ENCODE results near the gene ARFGAP2. TPM values are rescaled to one million over a fixed set of nuclear protein-coding genes. Genes with fewer than 3 reads are reported as not detected.
"Not testable (repeated sequence)": the region's sequence is repeated elsewhere in the genome, so short reads cannot be mapped to it uniquely, and the experiment has no call there.

The ARFGAP2 gene
- total RNA-seq, 1 donor from 2014 or later, result 99.9 TPM

DNA sequence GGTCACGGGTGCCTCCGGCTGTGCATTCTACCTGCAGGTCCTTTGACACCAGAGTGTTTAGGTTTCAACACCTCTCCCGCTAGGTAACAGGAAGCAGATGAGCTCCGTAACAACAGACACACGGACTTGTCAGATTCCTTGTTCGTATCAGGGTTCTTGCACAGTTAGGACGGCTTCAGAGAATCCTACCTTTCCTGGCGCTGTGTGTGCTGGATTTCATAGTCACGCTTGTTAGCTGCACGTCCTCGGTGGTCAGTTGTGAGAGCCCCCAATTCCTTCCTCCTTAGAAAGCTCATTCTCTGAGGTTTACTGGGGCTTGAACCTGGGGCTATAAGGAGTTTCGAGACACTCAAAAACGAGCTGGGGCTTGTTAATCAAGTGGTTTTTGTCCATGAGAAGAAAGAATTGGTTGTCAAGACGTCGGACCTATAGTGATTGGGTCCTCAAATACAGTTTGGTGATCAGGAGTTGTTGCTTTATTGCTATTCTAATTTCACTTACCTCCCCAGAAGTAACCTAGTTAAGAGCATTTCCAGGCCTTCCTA lies 38.8 kb upstream of the ARFGAP2 start:
- Mint-ChIP-seq H3K27me3 (no peaks in the 10 kb centered on the region), H3K9me3 (no peaks in the 10 kb centered on the region), H3K4me3 (peak overlapping the region; percentile 98), H3K36me3 (peaks cover 13% of the 10 kb centered on the region), H3K27ac (peak overlapping the region; percentile 96), H3K4me1 (ENCODE audit: unreplicated experiment) (peaks cover 30% of the 10 kb centered on the region)
- no peak for DNase-seq (ENCODE audit: extremely low spot score, unreplicated experiment)
- TF ChIP-seq, protein P1, sequence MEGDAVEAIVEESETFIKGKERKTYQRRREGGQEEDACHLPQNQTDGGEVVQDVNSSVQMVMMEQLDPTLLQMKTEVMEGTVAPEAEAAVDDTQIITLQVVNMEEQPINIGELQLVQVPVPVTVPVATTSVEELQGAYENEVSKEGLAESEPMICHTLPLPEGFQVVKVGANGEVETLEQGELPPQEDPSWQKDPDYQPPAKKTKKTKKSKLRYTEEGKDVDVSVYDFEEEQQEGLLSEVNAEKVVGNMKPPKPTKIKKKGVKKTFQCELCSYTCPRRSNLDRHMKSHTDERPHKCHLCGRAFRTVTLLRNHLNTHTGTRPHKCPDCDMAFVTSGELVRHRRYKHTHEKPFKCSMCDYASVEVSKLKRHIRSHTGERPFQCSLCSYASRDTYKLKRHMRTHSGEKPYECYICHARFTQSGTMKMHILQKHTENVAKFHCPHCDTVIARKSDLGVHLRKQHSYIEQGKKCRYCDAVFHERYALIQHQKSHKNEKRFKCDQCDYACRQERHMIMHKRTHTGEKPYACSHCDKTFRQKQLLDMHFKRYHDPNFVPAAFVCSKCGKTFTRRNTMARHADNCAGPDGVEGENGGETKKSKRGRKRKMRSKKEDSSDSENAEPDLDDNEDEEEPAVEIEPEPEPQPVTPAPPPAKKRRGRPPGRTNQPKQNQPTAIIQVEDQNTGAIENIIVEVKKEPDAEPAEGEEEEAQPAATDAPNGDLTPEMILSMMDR (conservative IDR thresholded peaks at IDR 0.05), result no peak

DNA sequence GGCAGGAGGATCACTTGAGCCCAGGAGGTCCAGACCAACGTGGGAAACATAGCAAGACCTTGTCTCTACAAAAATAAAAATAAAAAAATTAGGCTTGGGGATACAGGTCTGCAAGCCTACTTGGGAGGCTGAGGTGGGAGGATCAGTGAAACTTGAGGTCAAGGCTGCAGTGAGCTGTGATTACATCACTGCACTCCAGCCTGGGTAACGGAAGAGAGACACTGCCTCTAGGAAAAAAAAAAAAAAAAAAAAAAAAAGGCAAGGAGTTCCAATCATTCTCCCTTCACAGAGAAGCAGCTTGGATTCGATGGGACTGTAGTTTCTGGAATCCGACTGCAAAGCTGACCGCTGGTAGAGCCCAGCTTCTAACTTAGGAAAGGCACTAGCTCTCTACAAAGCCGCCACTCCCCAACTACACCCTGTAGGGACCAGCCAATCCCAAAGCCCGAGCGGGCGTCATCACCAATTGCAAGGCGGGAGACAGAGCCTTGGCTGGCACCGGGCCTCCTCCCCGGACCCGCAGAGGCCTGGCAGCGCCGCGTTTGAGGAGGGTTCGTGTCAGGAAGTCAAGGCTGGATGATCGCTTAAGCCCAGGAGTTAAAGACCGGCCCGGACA lies 37.4 kb upstream of the ARFGAP2 start:
- peaks cover 24% of the 10 kb centered on the region for H3K4me1 Mint-ChIP-seq (ENCODE audit: unreplicated experiment)
- H3K27me3 Mint-ChIP-seq, result no peaks in the 10 kb centered on the region
- peak overlapping the region; percentile 92 for H3K4me3 Mint-ChIP-seq
- peak overlapping the region; percentile 94 for H3K27ac Mint-ChIP-seq
- H3K9me3 Mint-ChIP-seq, result no peaks in the 10 kb centered on the region
- TF ChIP-seq, protein P1 (conservative IDR thresholded peaks at IDR 0.05), result no peak
- no peak for DNase-seq (ENCODE audit: extremely low spot score, unreplicated experiment)
- peaks cover 13% of the 10 kb centered on the region for H3K36me3 Mint-ChIP-seq

DNA sequence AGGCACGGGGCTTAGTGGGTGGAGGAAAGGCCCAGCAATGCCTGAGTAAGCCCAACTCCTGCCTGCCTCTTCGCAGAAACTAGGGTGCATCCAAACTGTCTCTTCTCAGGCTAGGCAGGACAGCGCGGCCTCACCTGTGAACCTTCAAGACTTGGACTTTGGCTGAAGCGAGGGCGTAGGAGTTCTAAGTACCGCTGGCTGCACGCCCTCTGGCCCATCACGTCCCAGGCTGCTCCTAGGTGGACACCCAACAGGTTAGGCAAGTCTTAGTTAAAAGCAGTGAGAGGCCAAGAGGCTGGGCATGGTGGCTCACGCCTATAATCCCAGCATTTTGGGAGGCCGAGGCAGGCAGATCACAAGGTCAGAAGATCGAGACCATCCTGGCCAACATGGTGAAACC lies 36.3 kb upstream of the ARFGAP2 start:
- no peak for DNase-seq (ENCODE audit: extremely low spot score, unreplicated experiment)
- H3K9me3 Mint-ChIP-seq, result no peaks in the 10 kb centered on the region
- H3K4me1 Mint-ChIP-seq (ENCODE audit: unreplicated experiment), result peaks cover 17% of the 10 kb centered on the region
- TF ChIP-seq, protein P1 (conservative IDR thresholded peaks at IDR 0.05), result no peak
- H3K4me3 Mint-ChIP-seq, result no peak overlapping the region
- peaks cover 7% of the 10 kb centered on the region for H3K36me3 Mint-ChIP-seq
- no peak overlapping the region for H3K27ac Mint-ChIP-seq
- no peaks in the 10 kb centered on the region for H3K27me3 Mint-ChIP-seq

DNA sequence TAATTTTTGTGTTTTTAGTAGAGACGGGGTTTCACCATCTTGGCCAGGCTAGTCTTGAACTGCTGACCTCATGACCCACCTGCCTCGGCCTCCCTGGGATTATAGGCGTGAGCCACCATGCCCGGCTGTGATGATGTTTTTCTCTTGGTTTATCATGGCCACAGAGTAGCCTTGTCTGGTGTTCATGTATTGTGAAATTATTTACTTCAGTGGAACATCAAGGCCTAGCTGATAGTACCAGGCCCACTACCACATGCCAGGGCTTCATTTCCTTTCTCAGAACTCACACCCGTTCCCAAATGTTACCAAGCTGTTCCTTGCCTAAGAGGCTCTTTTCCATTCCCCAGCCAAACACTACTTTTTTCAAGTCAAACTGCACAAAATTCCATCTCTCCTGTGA lies 31.9 kb upstream of the ARFGAP2 start:
- DNase-seq (ENCODE audit: extremely low spot score, unreplicated experiment), result no peak
- Mint-ChIP-seq H3K4me1 (ENCODE audit: unreplicated experiment) (peaks cover 5% of the 10 kb centered on the region), H3K36me3 (no peaks in the 10 kb centered on the region), H3K27me3 (no peaks in the 10 kb centered on the region), H3K27ac (no peak overlapping the region), H3K4me3 (no peak overlapping the region), H3K9me3 (no peaks in the 10 kb centered on the region)
- TF ChIP-seq, protein P1 (conservative IDR thresholded peaks at IDR 0.05), result no peak

DNA sequence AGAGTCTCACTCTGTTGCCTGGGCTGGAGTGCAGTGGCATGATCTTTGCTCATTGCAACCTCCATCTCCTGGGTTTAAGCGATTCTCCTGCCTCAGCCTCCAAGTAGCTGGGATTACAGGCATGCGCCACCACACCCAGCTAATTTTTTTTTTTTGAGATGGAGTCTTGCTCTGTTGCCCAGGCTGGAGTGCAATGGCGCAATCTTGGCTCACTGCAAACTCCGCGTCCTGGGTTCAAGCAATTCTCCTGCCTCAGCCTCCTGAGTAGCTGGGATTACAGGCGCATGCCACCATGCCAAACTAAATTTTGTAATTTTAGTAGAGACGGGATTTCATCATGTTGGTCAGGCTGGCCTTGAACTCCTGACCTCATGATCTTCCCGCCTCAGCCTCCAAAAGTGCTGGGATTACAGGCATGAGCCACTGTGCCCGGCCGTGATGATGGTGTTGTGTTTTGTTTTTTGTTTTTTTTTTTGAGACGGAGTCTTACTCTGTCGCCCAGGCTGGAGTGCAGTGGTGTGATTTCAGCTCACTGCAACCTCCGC lies 31.4 kb upstream of the ARFGAP2 start:
- not testable (repeated sequence) for H3K27ac Mint-ChIP-seq; H3K36me3 Mint-ChIP-seq; H3K27me3 Mint-ChIP-seq; H3K4me1 Mint-ChIP-seq (ENCODE audit: unreplicated experiment); DNase-seq (ENCODE audit: extremely low spot score, unreplicated experiment); H3K9me3 Mint-ChIP-seq; H3K4me3 Mint-ChIP-seq

DNA sequence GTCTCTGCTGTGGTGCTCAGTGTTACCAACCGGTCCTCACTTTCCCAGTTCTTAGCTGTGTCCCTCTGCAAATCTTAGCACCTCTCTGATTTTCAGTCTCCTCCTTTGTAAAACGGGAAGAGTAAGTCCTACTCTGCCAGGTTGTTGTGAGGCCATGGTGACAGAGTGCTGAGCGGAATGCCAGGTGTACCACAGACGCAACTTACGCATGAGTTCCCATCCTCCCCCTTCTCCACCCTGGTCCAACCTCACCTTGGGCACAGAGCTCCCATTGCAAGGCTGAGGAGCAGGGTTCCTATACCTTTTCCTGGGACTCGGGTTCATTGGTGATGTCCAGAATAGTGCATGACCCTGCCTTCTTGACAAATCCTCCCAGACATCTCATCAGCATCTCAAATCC lies 30.8 kb upstream of the ARFGAP2 start:
- no peaks in the 10 kb centered on the region for H3K36me3 Mint-ChIP-seq
- TF ChIP-seq, protein P1 (conservative IDR thresholded peaks at IDR 0.05), result no peak
- no peaks in the 10 kb centered on the region for H3K27me3 Mint-ChIP-seq
- H3K27ac Mint-ChIP-seq, result no peak overlapping the region
- peaks cover 5% of the 10 kb centered on the region for H3K4me1 Mint-ChIP-seq (ENCODE audit: unreplicated experiment)
- H3K9me3 Mint-ChIP-seq, result no peaks in the 10 kb centered on the region
- DNase-seq (ENCODE audit: extremely low spot score, unreplicated experiment), result no peak
- H3K4me3 Mint-ChIP-seq, result no peak overlapping the region

DNA sequence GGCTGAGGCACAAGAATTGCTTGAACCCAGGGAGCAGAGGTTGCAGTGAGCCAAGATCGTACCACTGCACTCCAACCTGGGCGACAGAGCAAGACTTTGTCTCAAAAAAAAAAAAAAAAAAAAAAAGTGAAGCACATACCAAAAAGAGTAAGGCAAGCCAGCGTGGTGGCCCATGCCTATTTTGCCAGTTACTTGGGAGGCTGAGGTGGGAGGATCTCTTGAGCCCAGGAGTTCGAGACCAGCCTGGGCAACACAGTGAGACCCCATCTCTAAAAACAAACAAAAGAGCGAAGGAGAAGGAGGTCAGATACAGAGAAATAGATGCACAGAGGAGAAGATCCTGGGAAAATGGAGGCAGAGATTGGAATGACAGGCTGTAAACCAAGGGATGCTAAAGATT lies 29.9 kb upstream of the ARFGAP2 start:
- H3K4me3 Mint-ChIP-seq; H3K27me3 Mint-ChIP-seq; H3K9me3 Mint-ChIP-seq; H3K27ac Mint-ChIP-seq; H3K4me1 Mint-ChIP-seq (ENCODE audit: unreplicated experiment); H3K36me3 Mint-ChIP-seq; DNase-seq (ENCODE audit: extremely low spot score, unreplicated experiment): not testable (repeated sequence)
